ENCODE data around the gene C6orf141. TPM values are rescaled to one million over a fixed set of nuclear protein-coding genes. Genes with fewer than 3 reads are reported as not detected.

C6orf141 gene
- total and polyA plus RNA-seq, 2 of the 13 experiments (the other 11 are each of a cell fraction or from before 2014, with no cell fraction given), result 0.07 TPM; not detected in 1

- TF ChIP-seq CSRNP1 (CRISPR knock-in tag; IDR thresholded peaks at IDR 0.05) (no peak), ZBTB1 (CRISPR knock-in tag; IDR thresholded peaks at IDR 0.05; ENCODE audit: borderline replicate concordance) (no peak), ZNF580 (CRISPR knock-in tag; IDR thresholded peaks at IDR 0.05; ENCODE audit: borderline replicate concordance, low read depth) (no peak), HNF1A (IDR thresholded peaks at IDR 0.05; ENCODE audit: low read depth) (peak; percentile 96), HNF1A (CRISPR knock-in tag; IDR thresholded peaks at IDR 0.05; ENCODE audit: borderline replicate concordance) (peak; percentile 98), HOMEZ (CRISPR knock-in tag; IDR thresholded peaks at IDR 0.05; ENCODE audit: low read depth) (peak; percentile 91), TBL1XR1 (IDR thresholded peaks at IDR 0.05; ENCODE audit: borderline replicate concordance, low read length, partially characterized antibody) (no peak), BRF2 (CRISPR knock-in tag; IDR thresholded peaks at IDR 0.05) (no peak), ZFY (CRISPR knock-in tag; IDR thresholded peaks at IDR 0.05) (no peak), PPARG (CRISPR knock-in tag; conservative IDR thresholded peaks at IDR 0.05) (no peak), ZEB1 (IDR thresholded peaks at IDR 0.05; ENCODE audit: insufficient replicate concordance, low read depth) (peak; percentile 17), NCOR1 (IDR thresholded peaks at IDR 0.05; ENCODE audit: borderline replicate concordance, low read length) (peak; percentile 40; the same call in 1 of the 2 replicates), ZNF766 (CRISPR knock-in tag; IDR thresholded peaks at IDR 0.05; ENCODE audit: borderline replicate concordance) (no peak), HNRNPH1 (optimal IDR thresholded peaks at IDR 0.05; ENCODE audit: low read depth, low read length) (no peak), HMG20B (CRISPR knock-in tag; conservative IDR thresholded peaks at IDR 0.05) (0 out of 2 replicates have a peak, but pooled peaks have one; percentile 30), ZNF281 (CRISPR knock-in tag; IDR thresholded peaks at IDR 0.05; ENCODE audit: borderline replicate concordance) (no peak), ZNF576 (CRISPR knock-in tag; IDR thresholded peaks at IDR 0.05) (no peak)
Measured at GRCh38 chr6:49506569-49507111, 43.8 kb upstream of the C6orf141 start (continued).

All from HepG2 (cell line).